HepG2 (cell line): ENCODE results near the gene STYK1. TPM values are rescaled to one million over a fixed set of nuclear protein-coding genes. Genes with fewer than 3 reads are reported as not detected.

ENCODE experiments used
- ATF2 ChIP-seq: sonication (generic); formaldehyde crosslinking; IDR thresholded peaks from 2 replicates; pipeline ENCODE4 v1.4.0; 2020; ENCODE audit warnings: missing genetic modification reagents
- BCL6 ChIP-seq: IDR thresholded peaks from 2 replicates; pipeline ENCODE4 v1.6.1; 2016; ENCODE audit warnings: missing genetic modification reagents, missing compliant biosample characterization
- FOXM1 ChIP-seq: sonication (generic); formaldehyde crosslinking; IDR thresholded peaks from 2 replicates; pipeline ENCODE4 v1.5.0; 2020; ENCODE audit warnings: missing genetic modification reagents
- GABPA ChIP-seq, 2 experiments: IDR thresholded peaks; 2 replicates each; pipeline ENCODE4 v1.6.1; 2011 to 2016; ENCODE audit warnings: low read depth in 2 of 2, low read length in 1 of 2, missing biosample characterization in 1 of 2, missing genetic modification characterization in 1 of 2
- HMG20A ChIP-seq: IDR thresholded peaks from 2 replicates; pipeline ENCODE4 v1.6.1; 2016; ENCODE audit warnings: borderline replicate concordance
- IKZF5 ChIP-seq: IDR thresholded peaks from 2 replicates; pipeline ENCODE4 v1.6.1; 2018; ENCODE audit warnings: missing genetic modification reagents, mild to moderate bottlenecking, missing compliant biosample characterization
- PRPF4 ChIP-seq: fragments of 200-400 bp; formaldehyde crosslinking; IDR thresholded peaks from 2 replicates; pipeline ENCODE4 v1.6.1; 2016; ENCODE audit warnings: low read length, low read depth; ENCODE audit not compliant: poor library complexity, severe bottlenecking
- ZHX2 ChIP-seq, 2 experiments: sonication (generic) in 1 of 2; formaldehyde crosslinking in 1 of 2; IDR thresholded peaks; 2 replicates each; pipeline versions ENCODE4 v1.6.1 to v1.9.0; 2014 to 2022; ENCODE audit warnings: antibody characterized with exemption in 1 of 2, borderline replicate concordance in 1 of 2, inconsistent platforms in 1 of 2, low read depth in 1 of 2, missing genetic modification reagents in 1 of 2
- ZMYM2 ChIP-seq: sonication (generic); formaldehyde crosslinking; IDR thresholded peaks from 2 replicates; pipeline ENCODE4 v1.8.0; 2022; ENCODE audit warnings: mild to moderate bottlenecking, missing genetic modification reagents
- ZNF333 ChIP-seq: sonication (generic); formaldehyde crosslinking; IDR thresholded peaks from 2 replicates; pipeline ENCODE4 v1.4.0; 2020; ENCODE audit warnings: mild to moderate bottlenecking, missing genetic modification reagents, borderline replicate concordance
- ZNF574 ChIP-seq: sonication (generic); formaldehyde crosslinking; IDR thresholded peaks from 2 replicates; pipeline ENCODE4 v1.4.0; 2020; ENCODE audit warnings: missing genetic modification reagents
- ZNF710 ChIP-seq: sonication (generic); formaldehyde crosslinking; IDR thresholded peaks from 2 replicates; pipeline ENCODE4 v1.5.0; 2020; ENCODE audit warnings: mild to moderate bottlenecking, missing genetic modification reagents, borderline replicate concordance
- polyA plus RNA-seq, 8 experiments: library from polyadenylated mRNA; depleted of rRNA in 3 of 8; stranded (reverse) in 7 of 8; unstranded in 1 of 8; fragments of >200 nt; fragmentation: Illumina TruSeq in 4 of 8; extraction: Trizol in 4 of 8; gene quantifications; 2 replicates each; pipeline versions ENCODE4 v1.2.1 to v1.2.3, GENCODE V29; 2011 to 2016; ENCODE audit warnings: low read depth in 4 of 8, missing spikeins in 1 of 8, mixed read lengths in 1 of 8; ENCODE audit not compliant: insufficient read depth in 1 of 8
- total RNA-seq, 5 experiments: library from RNA; depleted of rRNA; stranded (reverse); fragments of >200 nt; fragmentation: Illumina TruSeq; extraction: Trizol; gene quantifications; 2 replicates each; pipeline ENCODE4 v1.2.3, GENCODE V29; 2016; ENCODE audit warnings: low read depth in 1 of 5

STYK1 gene
- total and polyA plus RNA-seq, 2 of the 13 experiments (the other 11 are each of a cell fraction or from before 2014, with no cell fraction given) = not detected

GRCh38 chr12:10721651-10722501 lies 48.0 kb upstream of the STYK1 start (continued):
- TF ChIP-seq ZHX2 (IDR thresholded peaks at IDR 0.05; ENCODE audit: low read depth) (peak; percentile 85), ZHX2 (CRISPR knock-in tag; IDR thresholded peaks at IDR 0.05; ENCODE audit: borderline replicate concordance) (no peak), HMG20A (peak; percentile 50; the same call in 1 of the 2 replicates), ZNF710 (CRISPR knock-in tag) (0 out of 2 replicates have a peak, but pooled peaks have one; percentile 36), FOXM1 (CRISPR knock-in tag) (no peak), PRPF4 (no peak), ZNF574 (0 out of 2 replicates have a peak, but pooled peaks have one; percentile 69), ZMYM2 (CRISPR knock-in tag) (peak; percentile 48; the same call in 1 of the 2 replicates), IKZF5 (CRISPR knock-in tag) (peak; percentile 59; the same call in 1 of the 2 replicates), GABPA (IDR thresholded peaks at IDR 0.05; ENCODE audit: low read depth, low read length) (no peak; the same call in 1 of the 2 replicates), GABPA (CRISPR knock-in tag; IDR thresholded peaks at IDR 0.05; ENCODE audit: low read depth) (peak; percentile 86), ZNF333 (0 out of 2 replicates have a peak, but pooled peaks have one; percentile 65), BCL6 (CRISPR knock-in tag) (peak; percentile 33; the same call in 1 of the 2 replicates), ATF2 (CRISPR knock-in tag) (peak; percentile 50)
